Right ventricle myocardium superior (tissue), 1 donor: ENCODE data around the gene KATNAL2. TPM values are rescaled to one million over a fixed set of nuclear protein-coding genes. Genes with fewer than 3 reads are reported as not detected.

Experiments used
- ATAC-seq: fragments of 200-7000 bp; cut with Tn5 transposase; one replicate; pipeline ENCODE4 v1.9.1; 2020; ENCODE audit warnings: mild to moderate bottlenecking; ENCODE audit not compliant: poor library complexity
- DNase-seq: peaks from one replicate; pipeline ENCODE4 v3.0.0-alpha.2; 2020
- intact Hi-C: fragments of 100-400 bp; cut with DNase I; formaldehyde crosslinking; loops from one replicate; pipeline ENCODE4 v1.11.2; 2022
- long read RNA-seq: library from polyadenylated mRNA; unstranded; transcript quantifications from one replicate; pipeline ENCODE4 v2.0.0, GENCODE V29; 2021
- total RNA-seq: library from RNA; stranded (reverse); fragmentation: NEBNext Ultra II Directional; extraction: Animal tissue kit (Norgen Biotek cat#: 25700); gene quantifications from one replicate; pipeline ENCODE4 v1.2.1, GENCODE V29; 2021
- donor health status: DM: no; HTN: yes; CAD: no; lungs with severe emphysema.

Gene KATNAL2
- 3.0 TPM for total RNA-seq
- long read RNA-seq, partial matches to known transcripts = 1 of 5 reads
- long read RNA-seq, other reads (novel, unspliced or antisense) = 4 of 5 reads

DNA sequence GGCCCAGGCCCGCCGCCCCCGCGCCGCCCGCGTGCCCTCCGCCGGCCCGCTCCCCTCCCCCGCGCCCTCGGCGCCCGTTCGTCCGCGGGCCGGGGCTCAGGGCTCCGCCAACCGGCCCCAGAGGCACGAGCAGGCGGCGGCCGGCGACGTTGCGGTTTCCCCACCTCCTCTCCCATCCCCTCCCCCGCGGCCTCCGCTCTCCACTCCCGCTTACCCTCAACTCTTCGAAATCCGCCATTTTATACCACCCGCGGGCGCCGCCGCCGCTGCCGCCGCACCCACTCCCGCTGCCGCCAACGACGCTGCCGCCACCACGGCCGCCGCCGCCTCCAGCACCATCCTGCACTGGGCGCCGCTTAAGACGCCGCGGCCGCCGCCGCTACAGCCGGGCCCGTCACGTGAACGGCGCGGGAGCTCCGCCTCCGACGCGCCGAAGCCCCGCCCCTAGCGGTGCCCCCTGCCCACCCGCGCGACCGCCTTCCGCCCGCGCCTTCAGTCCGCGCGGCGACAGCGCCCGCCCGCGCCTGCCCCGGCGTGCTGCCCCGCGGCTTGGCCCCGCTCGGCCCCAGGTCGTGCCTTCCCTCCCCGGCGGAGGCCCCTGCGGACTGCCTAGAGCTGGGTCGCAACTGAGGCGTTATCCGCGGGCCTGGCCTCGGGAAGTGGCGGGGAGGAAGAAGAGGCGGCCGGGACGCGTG is at the start of gene KATNAL2, which contains the start of gene PIAS2:
TSS of gene KATNAL2 (plus strand) at position 495 of the 695 bp plus-strand sequence. CDS start 29,271 bp downstream, outside the sequence.
TSS of gene PIAS2 (minus strand) at position 400 of the 695 bp plus-strand sequence. CDS start at position 238, 162 bp downstream.
- DNase-seq (peak; percentile 89), ATAC-seq (peak; percentile 97)
- intact Hi-C loops = no loop called here

DNA sequence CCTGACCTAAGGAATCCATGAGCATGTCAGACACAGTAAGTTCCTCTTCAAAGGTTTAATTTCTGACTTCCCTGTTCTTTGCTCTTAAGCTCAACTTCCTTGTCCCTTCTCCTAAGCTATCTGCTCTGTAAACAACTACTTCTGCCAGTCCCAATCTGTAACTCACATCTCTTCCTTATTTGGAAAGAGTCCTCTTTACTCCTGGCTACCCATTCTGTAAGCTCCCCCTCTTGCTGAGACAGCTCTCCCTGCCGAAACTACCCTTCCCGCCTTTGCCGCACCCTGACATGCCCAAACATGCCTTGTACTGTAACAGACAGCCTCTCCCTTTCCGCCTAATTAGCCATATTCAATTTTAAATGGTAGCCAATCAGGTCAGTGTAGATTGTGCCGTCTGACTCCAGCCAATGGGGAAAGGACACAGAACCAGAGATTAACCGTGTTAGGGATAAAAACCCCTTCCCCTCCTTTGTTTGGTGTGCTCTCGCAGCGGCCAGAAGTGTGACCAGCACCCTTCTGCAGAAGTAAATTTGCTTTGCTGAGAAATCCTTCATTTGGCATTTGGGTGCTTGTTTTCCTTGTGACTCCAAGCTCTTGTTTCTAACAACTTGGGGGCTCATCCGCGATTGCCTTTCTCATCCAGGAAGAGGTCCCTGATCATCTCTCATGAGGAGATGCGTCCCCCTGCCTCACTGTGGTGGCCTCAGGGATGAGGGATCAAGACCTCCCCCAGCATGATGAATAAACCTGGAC is 49.1 kb upstream of the KATNAL2 start:
- ATAC-seq (peak; percentile 25), DNase-seq (no peak)
- intact Hi-C loops = no loop called here

DNA sequence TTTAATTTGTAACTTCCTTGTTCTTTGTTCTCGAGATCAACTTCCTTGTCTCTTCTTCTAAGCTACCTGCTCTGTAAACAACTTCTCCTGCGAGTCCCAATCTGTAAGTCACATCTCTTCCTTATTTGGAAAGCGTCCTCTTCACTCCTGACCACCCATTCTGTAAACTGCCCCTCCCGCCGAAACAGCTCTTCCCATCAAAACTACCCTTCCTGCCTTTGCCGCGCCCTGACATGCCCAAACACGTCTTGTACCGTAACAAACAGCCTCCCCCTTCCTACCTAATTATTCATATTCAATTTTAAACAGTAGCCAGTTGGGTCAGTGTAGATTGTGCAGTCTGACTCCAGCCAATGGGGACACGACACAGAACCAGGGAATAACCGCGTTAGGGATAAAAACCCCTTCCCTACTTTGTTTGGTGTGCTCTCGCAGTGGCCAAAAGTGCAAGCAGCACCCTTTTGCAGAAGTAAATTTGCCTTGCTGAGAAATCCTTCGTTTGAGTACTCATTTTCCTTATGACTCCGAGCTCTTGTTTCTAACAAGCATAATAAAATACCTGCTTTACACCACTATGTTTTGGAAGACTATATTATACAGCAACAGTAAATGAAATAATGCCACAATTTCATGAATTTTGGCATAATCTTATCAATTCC is 39.9 kb upstream of the KATNAL2 start:
- no peak for ATAC-seq
- no peak for DNase-seq
- intact Hi-C loops = no loop called here

DNA sequence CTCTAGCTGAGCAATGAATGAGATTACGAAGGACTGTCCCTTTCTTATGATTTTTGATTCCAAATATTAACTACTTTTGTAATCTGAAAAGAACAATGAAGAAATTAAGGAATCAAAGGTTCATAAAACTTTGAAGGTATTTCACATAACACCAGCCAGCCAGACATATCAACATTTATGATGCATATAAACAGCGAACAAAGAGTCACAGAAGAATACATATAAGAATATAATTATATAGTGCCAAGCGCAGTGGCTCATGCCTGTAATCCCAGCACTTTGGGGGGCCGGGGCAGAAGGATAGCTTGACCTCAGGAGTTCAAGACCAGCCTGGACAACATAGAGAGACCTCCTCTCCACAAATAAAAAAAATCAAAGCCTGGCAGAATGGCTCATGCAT is 34.2 kb upstream of the KATNAL2 start:
- ATAC-seq (no peak), DNase-seq (no peak)
- intact Hi-C loops = no loop called here

DNA sequence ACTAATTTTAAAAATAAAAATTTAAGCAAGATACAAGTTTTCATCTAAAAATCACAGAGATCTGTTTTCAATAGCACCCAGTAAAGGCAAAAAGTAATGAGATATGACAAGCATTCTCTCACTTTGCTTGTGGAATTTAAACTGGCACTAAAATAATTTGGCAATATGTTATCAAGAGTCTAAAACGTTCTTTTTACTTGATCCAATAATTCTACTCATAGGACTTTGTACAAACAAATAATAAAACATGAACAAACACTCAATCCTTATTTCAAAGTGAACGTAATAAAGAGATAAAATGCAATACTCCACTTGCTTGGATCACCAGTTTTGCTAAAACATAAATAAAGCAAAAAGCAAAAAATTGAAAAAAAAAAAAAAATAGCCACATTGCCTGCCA is 30.5 kb upstream of the KATNAL2 start:
- DNase-seq (no peak), ATAC-seq (no peak)
- intact Hi-C loops = no loop called here

DNA sequence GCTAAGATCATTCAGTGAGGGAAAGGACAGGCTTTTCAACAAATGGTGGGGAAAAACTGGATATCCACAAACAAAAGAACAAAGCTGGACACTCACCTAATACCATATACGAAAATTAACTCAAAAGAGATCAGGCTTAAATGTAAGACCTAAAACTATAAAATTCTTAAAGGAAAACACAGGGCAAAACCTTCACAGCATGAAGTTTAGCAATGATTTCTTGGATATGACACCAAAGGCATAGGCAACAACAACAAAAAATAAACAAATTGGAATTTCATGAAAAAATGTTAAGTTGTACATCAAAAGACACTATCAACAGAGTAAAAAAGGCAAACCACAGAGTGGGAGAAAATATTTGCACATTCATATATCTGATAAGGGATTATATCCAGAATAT is 28.4 kb upstream of the KATNAL2 start:
- intact Hi-C loops = no loop called here
- DNase-seq = no peak
- ATAC-seq = no peak

GRCh38 chr18:46891742-46892214 is 25.6 kb upstream of the KATNAL2 start:
- DNase-seq = no peak
- ATAC-seq = no peak
- intact Hi-C loops = no loop called here

- no peak for DNase-seq
- ATAC-seq = no peak
- intact Hi-C loops = no loop called here
Measured at GRCh38 chr18:46892842-46893241, 24.6 kb upstream of the KATNAL2 start.

DNA sequence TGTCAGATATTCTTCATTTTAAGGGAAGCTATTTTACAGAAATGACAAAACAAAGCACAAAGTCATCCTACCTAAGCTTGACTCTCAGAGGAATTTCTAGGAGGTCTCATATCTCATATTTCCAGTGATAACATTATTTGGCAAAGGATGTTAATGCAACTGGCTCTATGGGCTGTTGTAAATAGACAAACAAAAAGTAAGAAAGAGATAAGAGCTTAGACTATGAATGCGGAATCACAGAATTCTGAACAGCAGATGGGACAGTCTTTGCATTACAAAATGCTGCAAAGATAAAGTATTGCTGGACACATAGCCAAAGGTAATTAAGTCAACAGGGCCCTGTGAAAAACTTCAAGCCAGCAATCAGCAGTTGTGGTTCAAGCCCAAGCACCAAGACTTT is 24.0 kb upstream of the KATNAL2 start:
- intact Hi-C loops = no loop called here
- no peak for ATAC-seq

DNA sequence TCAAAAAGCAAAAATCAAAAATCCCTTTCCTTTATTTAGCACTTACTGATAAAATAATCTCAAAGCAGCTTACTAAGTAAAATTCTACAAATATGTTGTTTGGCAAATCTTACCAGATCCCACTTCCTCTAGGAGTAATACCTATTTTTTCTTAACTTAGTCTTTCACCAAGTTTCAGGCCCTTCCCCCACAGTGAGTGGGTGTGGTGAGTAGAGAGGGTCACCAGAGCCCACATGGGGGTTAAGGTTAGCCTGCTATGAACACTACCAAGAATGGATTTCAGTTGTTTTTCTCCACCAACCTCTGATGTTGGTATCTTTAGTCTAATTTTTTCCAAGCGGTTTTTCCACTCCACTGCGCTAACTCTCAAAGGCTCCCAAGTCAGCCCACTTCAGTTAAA is 23.3 kb upstream of the KATNAL2 start:
- ATAC-seq = no peak
- no peak for DNase-seq
- intact Hi-C loops = no loop called here

More for the DNA sequence above, 24.0 kb upstream of the KATNAL2 start:
- DNase-seq = no peak

DNA sequence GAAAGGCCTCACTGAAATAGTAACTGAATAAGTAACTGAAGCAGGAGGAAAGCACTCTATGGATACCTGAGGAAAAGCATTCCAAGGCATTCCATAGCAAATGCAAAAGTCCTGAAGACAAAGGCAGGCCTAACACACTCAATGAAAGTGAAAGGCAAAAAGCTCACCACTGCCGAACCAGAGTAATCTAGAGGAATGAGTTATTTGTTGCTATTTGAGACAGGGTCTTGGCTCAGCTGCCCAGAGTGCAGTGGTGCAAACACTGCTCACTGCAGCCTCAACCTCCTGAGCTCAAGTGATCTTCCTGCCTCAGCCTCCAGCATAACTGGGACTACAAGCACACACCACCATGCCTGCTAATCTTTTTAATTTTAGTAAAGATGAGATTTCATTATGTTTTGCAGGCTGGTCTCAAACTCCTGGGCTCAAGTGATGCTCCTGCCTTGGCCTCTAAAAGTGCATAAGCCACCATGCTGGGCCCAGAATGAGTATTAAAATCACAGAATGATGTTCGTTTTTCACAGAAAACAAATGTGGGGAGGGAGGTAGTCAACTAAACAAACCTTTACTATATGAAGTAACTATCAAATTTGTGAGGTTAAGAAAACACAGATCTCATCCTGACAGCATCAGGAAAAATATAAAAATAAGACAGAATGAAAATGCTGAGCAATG is 18.0 kb upstream of the KATNAL2 start:
- DNase-seq = no peak
- intact Hi-C loops = no loop called here
- no peak for ATAC-seq

DNA sequence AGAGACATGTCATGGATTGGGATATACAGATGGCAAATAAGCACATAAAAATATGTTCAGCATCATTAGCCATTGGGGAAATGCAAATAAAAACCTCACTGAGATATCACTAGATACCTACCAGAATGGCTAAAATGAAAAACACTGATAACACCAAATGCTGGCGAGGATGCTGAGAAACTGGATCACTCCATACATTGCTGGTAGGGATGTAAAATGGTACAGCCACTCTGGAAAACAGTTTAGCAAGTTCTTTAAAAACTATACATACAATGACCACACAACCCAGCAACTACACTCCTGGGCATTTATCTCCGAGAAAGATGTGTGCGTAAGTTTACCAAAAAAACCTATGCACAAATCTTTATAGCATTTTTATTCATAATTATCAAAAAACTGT is 14.0 kb upstream of the KATNAL2 start:
- DNase-seq = no peak
- intact Hi-C loops = no loop called here
- ATAC-seq = no peak

DNA sequence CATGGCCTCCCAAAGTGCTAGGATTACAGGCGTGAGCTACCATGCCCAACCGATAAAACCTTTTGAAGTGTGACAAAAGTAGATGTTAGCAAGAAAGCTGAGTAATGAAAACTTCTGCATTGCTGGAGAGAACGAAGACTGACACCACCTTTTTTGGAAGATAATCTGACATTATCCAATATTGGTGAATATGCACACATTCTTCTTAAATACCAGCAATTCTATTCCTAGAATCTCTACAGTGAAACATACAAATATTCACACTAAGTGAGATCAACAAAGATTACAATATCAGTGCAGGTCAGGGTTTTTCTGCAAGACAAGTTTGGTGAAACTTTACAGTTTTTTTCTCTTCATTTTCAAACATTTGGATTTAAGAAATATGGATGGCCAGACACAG is 7.9 kb upstream of the KATNAL2 start:
- intact Hi-C loops = no loop called here
- DNase-seq (no peak), ATAC-seq (no peak)

DNA sequence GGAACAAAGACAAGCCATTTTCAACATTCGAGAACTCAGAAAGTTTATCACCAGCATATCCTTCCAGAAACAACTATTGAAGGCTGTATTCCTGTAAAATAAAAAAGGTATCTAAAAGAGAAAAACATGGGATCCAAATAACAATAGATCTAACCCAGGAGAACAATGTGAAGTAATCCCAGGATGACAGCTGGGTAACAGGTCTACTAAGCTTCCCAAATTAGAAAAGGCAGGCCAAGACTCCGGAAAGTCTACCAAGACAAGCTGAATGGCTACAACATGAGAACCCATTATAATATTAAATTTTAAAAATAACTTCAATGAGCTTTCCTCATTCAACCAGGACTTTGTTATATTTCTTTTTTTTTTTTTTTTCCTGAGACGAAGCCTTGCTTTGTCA is 6.5 kb upstream of the KATNAL2 start:
- DNase-seq (no peak), ATAC-seq (no peak)
- intact Hi-C loops = no loop called here

DNA sequence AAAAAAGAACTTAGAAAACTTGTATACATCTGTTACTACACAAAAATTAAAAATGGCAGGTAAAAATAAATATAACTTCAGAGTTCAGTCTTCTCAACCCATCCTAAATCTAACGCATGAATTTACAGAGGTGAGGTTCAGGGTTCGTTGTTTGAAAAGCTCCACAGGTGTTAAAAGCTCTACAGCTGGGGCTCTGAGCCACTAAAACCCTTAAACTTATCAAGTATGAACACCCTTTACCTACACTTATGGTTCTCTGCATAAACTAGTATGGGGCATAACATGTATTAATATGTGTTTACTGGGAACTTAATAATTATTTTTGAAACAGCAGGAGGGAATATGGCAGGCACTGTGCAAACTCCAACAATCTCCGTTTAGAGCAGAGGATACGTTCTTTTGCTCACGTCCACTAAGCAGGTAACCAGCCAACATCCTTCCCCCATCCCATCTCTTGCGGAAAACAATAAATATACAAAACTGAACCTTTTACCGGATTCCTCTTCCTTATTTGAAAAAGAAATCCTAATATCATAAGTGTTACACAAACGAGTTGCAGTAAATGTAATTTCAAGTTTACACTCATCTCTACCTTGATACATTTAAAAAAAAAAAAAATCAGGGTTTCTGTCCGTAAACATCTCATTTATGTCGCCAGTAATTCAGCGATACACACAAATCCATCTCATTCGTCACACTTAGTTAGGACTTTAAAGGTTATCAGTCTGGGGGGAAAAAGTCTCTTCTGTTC is 1.4 kb upstream of the KATNAL2 start:
- no peak for DNase-seq
- intact Hi-C loops = no loop called here
- no peak for ATAC-seq

GRCh38 chr18:46916551-46917107 is 773 bp upstream of the KATNAL2 start:
- intact Hi-C loops = no loop called here
- DNase-seq (no peak), ATAC-seq (peak; percentile 5)

DNA sequence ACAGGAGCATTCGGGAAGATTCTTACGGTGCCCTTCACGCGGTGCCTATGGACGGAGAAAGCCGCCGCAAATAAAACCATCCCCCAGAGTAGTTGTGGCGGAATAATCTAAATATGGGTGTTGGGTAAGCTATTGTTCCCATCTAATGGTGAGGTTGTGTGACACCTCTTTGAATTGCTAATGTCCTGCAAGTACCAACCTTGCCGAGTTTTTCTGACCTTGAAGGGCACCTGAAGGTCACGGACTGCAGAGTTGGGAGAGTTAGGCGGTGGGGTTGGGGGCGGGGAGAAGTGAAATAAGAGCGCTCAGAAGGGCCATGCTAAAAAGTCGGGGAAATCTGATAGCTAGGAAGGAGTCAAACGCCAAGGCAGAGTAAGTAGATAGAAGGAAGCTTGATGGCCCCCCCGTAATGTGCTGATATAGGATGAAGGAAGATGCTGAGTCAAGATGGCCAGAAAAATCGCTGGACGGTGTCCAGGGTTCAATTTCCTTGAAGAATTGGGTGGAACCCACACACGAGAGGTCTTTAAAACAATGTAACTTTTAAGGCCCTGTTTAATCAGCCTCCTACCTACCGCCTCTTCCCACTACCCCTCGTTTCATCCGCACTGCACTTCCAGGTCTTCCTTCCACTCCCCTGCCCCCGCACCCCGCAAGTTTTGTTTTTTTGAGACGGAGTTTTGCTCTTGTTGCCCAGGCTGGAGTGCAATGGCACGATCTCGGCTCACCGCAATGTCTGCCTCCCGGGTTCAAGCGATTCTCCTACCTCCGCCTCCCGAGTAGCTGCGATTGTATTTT is 600 bp downstream of the KATNAL2 start:
- peak; percentile 3 for ATAC-seq
- DNase-seq = no peak
- intact Hi-C loops = no loop called here
